Thoracic aorta (tissue), 2 donors: ENCODE results near the gene COPG1. TPM values are rescaled to one million over a fixed set of nuclear protein-coding genes. Genes with fewer than 3 reads are reported as not detected.

Experiments
- ATAC-seq: fragments of 150-250 bp; one replicate; pipeline ENCODE4 v1.8.0; 2017; ENCODE audit warnings: low read depth; ENCODE audit not compliant: insufficient number of reproducible peaks, low FRiP score
- DNase-seq: peaks from one replicate; pipeline ENCODE4 v3.0.0-alpha.2; 2020; ENCODE audit warnings: low spot score
- H3K27ac ChIP-seq, 2 donors: fragments of 200-600 bp; sonication (generic); 1 replicate in 1 of 2; 2 replicates in 1 of 2; pipeline ENCODE4 v1.5.1; 2016; ENCODE audit warnings: mild to moderate bottlenecking in 2 of 2, moderate library complexity in 2 of 2
- H3K27me3 ChIP-seq: fragments of 200-600 bp; sonication (generic); replicated peaks from 2 replicates; pipeline ENCODE4 v1.6.0; 2016; ENCODE audit warnings: mild to moderate bottlenecking; ENCODE audit not compliant: insufficient read depth
- H3K36me3 ChIP-seq: fragments of 200-600 bp; sonication (generic); one replicate; pipeline ENCODE4 v1.5.1; 2016
- H3K4me1 ChIP-seq, 2 donors: fragments of 200-600 bp; sonication (generic); 1 replicate in 1 of 2; 2 replicates in 1 of 2; pipeline versions ENCODE4 v1.5.1 to v1.6.0; 2016; ENCODE audit warnings: low read depth in 2 of 2, mild to moderate bottlenecking in 1 of 2; ENCODE audit not compliant: control insufficient read depth in 1 of 2
- H3K4me3 ChIP-seq: fragments of 200-600 bp; sonication (generic); 2 replicates; pipeline ENCODE4 v1.5.1; 2016; ENCODE audit warnings: mild to moderate bottlenecking
- H3K9me3 ChIP-seq: fragments of 200-600 bp; sonication (generic); 2 replicates; pipeline ENCODE4 v1.5.1; 2016
- CTCF ChIP-seq: fragments of 200-600 bp; sonication (generic); IDR thresholded peaks from one replicate; pipeline ENCODE4 v1.5.1; 2019; ENCODE audit warnings: antibody characterized with exemption
- total RNA-seq, 2 donors: library from RNA; depleted of rRNA; stranded (reverse); fragments of >200 nt; gene quantifications; one replicate each; pipeline versions ENCODE4 v1.1.0 to v1.2.3, GENCODE V29; 2016

COPG1 gene
- total RNA-seq, 2 donors from 2014 or later = 126 to 141 TPM

- DNase-seq (no peak), ATAC-seq (no peak)
- no peaks in the 10 kb centered on the region for H3K9me3 ChIP-seq
- TF ChIP-seq CTCF = no peak
- no peak overlapping the region for H3K27ac ChIP-seq
- H3K4me3 ChIP-seq = no peak overlapping the region
- H3K27me3 ChIP-seq = no peaks in the 10 kb centered on the region
- peaks cover 43% of the 10 kb centered on the region for H3K36me3 ChIP-seq
- H3K4me1 ChIP-seq = peaks cover 8 to 28% of the 10 kb centered on the region in 2 donors
Measured at GRCh38 chr3:129276385-129276784, 27.0 kb downstream of the COPG1 start.

DNA sequence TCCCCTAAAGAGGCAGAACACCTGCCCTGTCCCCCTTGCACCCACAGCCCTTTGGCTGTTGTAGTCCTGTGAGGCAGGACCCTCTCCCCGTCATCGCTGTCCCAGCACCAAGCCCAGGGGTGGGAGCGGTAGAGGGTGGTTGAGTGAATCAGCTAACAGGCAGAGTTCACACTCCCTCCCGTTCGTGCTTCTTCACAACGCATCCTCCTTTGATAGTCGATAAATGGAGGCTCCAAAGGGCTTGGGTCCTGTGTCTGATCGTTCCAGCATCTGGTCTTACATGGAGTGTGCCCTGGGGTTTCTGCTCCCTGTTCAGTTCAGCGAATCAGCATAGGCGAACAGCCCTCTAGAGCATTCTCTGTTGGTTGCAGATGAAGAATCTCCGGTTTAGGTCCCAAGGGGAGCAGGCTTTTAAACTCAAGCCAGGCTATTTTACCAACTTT, 28.4 kb downstream of the COPG1 start:
- no peak for TF ChIP-seq CTCF

DNA sequence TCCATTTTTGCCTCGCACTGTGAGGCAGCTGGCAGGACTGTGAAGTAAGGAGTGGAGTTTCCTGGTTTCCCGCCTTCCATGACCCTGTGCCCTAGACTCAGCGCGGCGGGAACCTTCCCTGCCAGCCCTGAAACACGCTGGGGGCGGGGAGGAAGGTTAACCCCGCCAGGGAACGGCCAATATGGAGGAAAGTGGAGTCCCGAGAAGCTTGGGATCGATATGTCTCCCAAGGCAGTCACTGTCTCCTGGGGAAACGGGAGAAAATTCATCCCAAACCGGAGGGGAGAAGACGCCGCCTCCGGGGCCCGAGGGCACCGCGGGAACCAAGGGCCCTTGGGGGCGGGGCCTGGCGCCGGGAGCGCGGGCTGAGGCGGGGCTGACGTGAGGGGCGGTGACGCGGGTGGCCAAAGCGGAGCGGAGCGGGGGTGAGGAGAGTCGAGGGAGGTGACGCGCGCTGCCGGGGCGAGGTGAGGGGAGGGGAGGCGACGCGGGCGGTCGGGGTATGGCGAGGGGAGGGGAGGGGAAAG, 29.1 kb downstream of the COPG1 start, which contains the start of gene HMCES:
Gene HMCES, plus strand, starts transcription at position 432 of the 527 bp plus-strand sequence. CDS start 863 bp downstream, outside the sequence.
- no peak for TF ChIP-seq CTCF
- Histone ChIP-seq H3K9me3 (no peaks in the 10 kb centered on the region), H3K36me3 (peaks cover 28% of the 10 kb centered on the region), H3K27ac (peak within 1 kb of the TSS; percentile 69 to 85), H3K4me3 (peak within 1 kb of the TSS; percentile 96), H3K27me3 (no peaks in the 10 kb centered on the region), H3K4me1 (peaks cover 8 to 30% of the 10 kb centered on the region in 2 donors)
- ATAC-seq = peak; percentile 95
- peak; percentile 76 for DNase-seq

More for the DNA sequence above, 28.4 kb downstream of the COPG1 start:
- Histone ChIP-seq H3K9me3 (no peaks in the 10 kb centered on the region), H3K27ac (peak overlapping the region; percentile 69 to 85), H3K36me3 (peaks cover 31% of the 10 kb centered on the region), H3K4me1 (peaks cover 8 to 30% of the 10 kb centered on the region in 2 donors), H3K27me3 (no peaks in the 10 kb centered on the region), H3K4me3 (peak overlapping the region; percentile 96)
- no peak for DNase-seq
- no peak for ATAC-seq

- TF ChIP-seq CTCF = no peak
Measured at GRCh38 chr3:129278966-129279906, 29.8 kb downstream of the COPG1 start.

DNA sequence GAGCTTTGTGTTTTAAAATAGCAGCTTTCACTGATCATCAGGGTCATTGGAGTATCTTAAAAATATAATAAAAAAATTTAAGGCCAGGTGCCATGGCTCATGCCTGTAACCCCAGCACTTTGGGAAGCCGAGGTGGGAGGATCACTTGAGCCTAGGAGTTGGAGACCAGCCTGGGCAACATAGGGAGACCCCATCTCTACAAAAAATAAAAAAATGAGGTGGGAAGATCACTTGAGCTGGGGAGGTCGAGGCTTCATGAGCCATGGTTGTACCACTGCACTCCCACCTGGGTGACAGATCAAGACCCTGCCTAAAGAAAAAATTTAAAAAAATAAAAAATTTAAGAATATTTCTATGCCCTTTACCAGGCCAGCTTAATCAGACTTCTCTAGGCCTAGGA, 30.8 kb downstream of the COPG1 start:
- DNase-seq (no peak), ATAC-seq (no peak)
- TF ChIP-seq CTCF = no peak
- Histone ChIP-seq H3K27me3 (no peaks in the 10 kb centered on the region), H3K4me1 (peaks cover 8 to 30% of the 10 kb centered on the region in 2 donors), H3K36me3 (peaks cover 11% of the 10 kb centered on the region), H3K9me3 (no peaks in the 10 kb centered on the region), H3K27ac (no peak overlapping the region), H3K4me3 (peak overlapping the region; percentile 96)

More at GRCh38 chr3:129278966-129279906, 29.8 kb downstream of the COPG1 start:
- peak overlapping the region; percentile 96 for H3K4me3 ChIP-seq
- peaks cover 21% of the 10 kb centered on the region for H3K36me3 ChIP-seq
- DNase-seq (no peak), ATAC-seq (peak; percentile 10)
- no peaks in the 10 kb centered on the region for H3K9me3 ChIP-seq
- H3K27ac ChIP-seq = peak overlapping the region; percentile 69 to 85
- peaks cover 8 to 30% of the 10 kb centered on the region in 2 donors for H3K4me1 ChIP-seq
- no peaks in the 10 kb centered on the region for H3K27me3 ChIP-seq
